ENCODE results near the gene CUTA.

CUTA gene

GRCh38 chr6:33417903-33418689, at the start of gene CUTA:
CUTA (minus strand) TSS chr6:33418107; CDS start chr6:33418000, 107 bp downstream.
- peak; percentile 99 for DNase-seq

GRCh38 chr6:33467091-33467490, 49.2 kb upstream of the CUTA start:
- no peak for DNase-seq

- no peak for DNase-seq
Measured at GRCh38 chr6:33466075-33466735, 48.3 kb upstream of the CUTA start.

GRCh38 chr6:33459226-33459625, 41.3 kb upstream of the CUTA start:
- no peak for DNase-seq

- DNase-seq: no peak
Measured at GRCh38 chr6:33458676-33459075, 40.8 kb upstream of the CUTA start.

GRCh38 chr6:33456156-33456555, 38.2 kb upstream of the CUTA start:
- no peak for DNase-seq

GRCh38 chr6:33455051-33455450, 37.1 kb upstream of the CUTA start:
- DNase-seq: no peak

- DNase-seq: peak; percentile 92 to 93
Measured at GRCh38 chr6:33454009-33454946, 36.4 kb upstream of the CUTA start, which contains the start of gene ZBTB9. ZBTB9 (plus strand) TSS chr6:33454576; CDS start chr6:33455101, 525 bp downstream.

- DNase-seq: no peak
Measured at GRCh38 chr6:33453393-33454008, 35.6 kb upstream of the CUTA start.

- no peak for DNase-seq
Measured at GRCh38 chr6:33452496-33452895, 34.6 kb upstream of the CUTA start.

- DNase-seq: no peak
Measured at GRCh38 chr6:33451606-33452005, 33.7 kb upstream of the CUTA start.

- no peak for DNase-seq
Measured at GRCh38 chr6:33450434-33450833, 32.5 kb upstream of the CUTA start.

GRCh38 chr6:33446356-33446755, 28.4 kb upstream of the CUTA start:
- no peak for DNase-seq

GRCh38 chr6:33445119-33445603, 27.3 kb upstream of the CUTA start:
- DNase-seq: no peak

- no peak for DNase-seq
Measured at GRCh38 chr6:33443619-33444504, 26.0 kb upstream of the CUTA start.

GRCh38 chr6:33443025-33443424, 25.1 kb upstream of the CUTA start:
- no peak for DNase-seq

GRCh38 chr6:33442283-33442682, 24.4 kb upstream of the CUTA start:
- DNase-seq: no peak

GRCh38 chr6:33441457-33441856, 23.6 kb upstream of the CUTA start:
- no peak for DNase-seq

- no peak for DNase-seq
Measured at GRCh38 chr6:33440649-33441309, 22.9 kb upstream of the CUTA start.

- no peak for DNase-seq
Measured at GRCh38 chr6:33439956-33440648, 22.2 kb upstream of the CUTA start.
